Measurements from ENCODE around the gene RAD50. TPM values are rescaled to one million over a fixed set of nuclear protein-coding genes. Genes with fewer than 3 reads are reported as not detected.

The RAD50 gene
- total RNA-seq, 1 donor from 2014 or later, result 42.6 TPM

GRCh38 chr5:132677682-132678400 is 121.1 kb downstream of the RAD50 start:
- intact Hi-C loops (cut with micrococcal nuclease), result no loop called here
- Mint-ChIP-seq H3K4me3 (no peak overlapping the region), H3K27ac (no peak overlapping the region), H3K36me3 (ENCODE audit: low read depth) (no peaks in the 10 kb centered on the region), H3K9me3 (no peaks in the 10 kb centered on the region), H3K27me3 (no peaks in the 10 kb centered on the region), H3K4me1 (peaks cover 27% of the 10 kb centered on the region)
- ChIA-PET CTCF (no interaction called here), POLR2A (no interaction called here)
- TF ChIP-seq CTCF (IDR thresholded peaks at IDR 0.05), result no peak
- no peak for ATAC-seq (ENCODE audit: low read depth)
- no peak for DNase-seq

- TF ChIP-seq CTCF (IDR thresholded peaks at IDR 0.05), result no peak
- H3K4me1 Mint-ChIP-seq, result peaks cover 27% of the 10 kb centered on the region
- no peak overlapping the region for H3K27ac Mint-ChIP-seq
- intact Hi-C loops (cut with micrococcal nuclease), result no loop called here
- no peaks in the 10 kb centered on the region for H3K27me3 Mint-ChIP-seq
- POLR2A ChIA-PET, result no interaction called here
- H3K4me3 Mint-ChIP-seq, result no peak overlapping the region
- no peaks in the 10 kb centered on the region for H3K9me3 Mint-ChIP-seq
- DNase-seq (no peak), ATAC-seq (ENCODE audit: low read depth) (no peak)
- H3K36me3 Mint-ChIP-seq (ENCODE audit: low read depth), result no peaks in the 10 kb centered on the region
- CTCF ChIA-PET, result no interaction called here
Measured at GRCh38 chr5:132678735-132679134, 122.0 kb downstream of the RAD50 start.

- Mint-ChIP-seq H3K4me3 (no peak overlapping the region), H3K36me3 (ENCODE audit: low read depth) (no peaks in the 10 kb centered on the region), H3K27me3 (no peaks in the 10 kb centered on the region), H3K4me1 (peaks cover 27% of the 10 kb centered on the region), H3K9me3 (no peaks in the 10 kb centered on the region), H3K27ac (no peak overlapping the region)
- ChIA-PET POLR2A (no interaction called here), CTCF (no interaction called here)
- no peak for DNase-seq
- TF ChIP-seq CTCF (IDR thresholded peaks at IDR 0.05), result no peak
- intact Hi-C loops (cut with micrococcal nuclease), result no loop called here
- ATAC-seq (ENCODE audit: low read depth), result no peak
Measured at GRCh38 chr5:132679166-132679565, 122.4 kb downstream of the RAD50 start.

GRCh38 chr5:132679717-132680380 is 123.1 kb downstream of the RAD50 start:
- TF ChIP-seq CTCF (IDR thresholded peaks at IDR 0.05), result no peak
- Mint-ChIP-seq H3K4me1 (peaks cover 27% of the 10 kb centered on the region), H3K9me3 (no peaks in the 10 kb centered on the region), H3K27ac (no peak overlapping the region), H3K36me3 (ENCODE audit: low read depth) (no peaks in the 10 kb centered on the region), H3K4me3 (no peak overlapping the region), H3K27me3 (no peaks in the 10 kb centered on the region)
- intact Hi-C loops (cut with micrococcal nuclease), result no loop called here
- ChIA-PET CTCF (no interaction called here), POLR2A (no interaction called here)
- ATAC-seq (ENCODE audit: low read depth) (no peak), DNase-seq (no peak)

GRCh38 chr5:132680780-132681475 is 124.2 kb downstream of the RAD50 start:
- ChIA-PET POLR2A (interaction anchor here (0.7 kb wide), 1 partner anchor 184 kb away, joined by 3 read pairs; no protein-coding TSS in a partner anchor), CTCF (no interaction called here)
- Mint-ChIP-seq H3K4me3 (no peak overlapping the region), H3K4me1 (peaks cover 24% of the 10 kb centered on the region), H3K36me3 (ENCODE audit: low read depth) (no peaks in the 10 kb centered on the region), H3K9me3 (no peaks in the 10 kb centered on the region), H3K27me3 (no peaks in the 10 kb centered on the region), H3K27ac (peak overlapping the region; percentile 51)
- DNase-seq, result no peak
- intact Hi-C loops (cut with micrococcal nuclease), result no loop called here
- no peak for TF ChIP-seq CTCF (IDR thresholded peaks at IDR 0.05)
- no peak for ATAC-seq (ENCODE audit: low read depth)

Data from activated B cell treated with CpG ODN at 0.5 μM for 24 hours (primary cell).